Fibroblast of the aortic adventitia (primary cell): ENCODE measurements around the gene FREM2. TPM values are rescaled to one million over a fixed set of nuclear protein-coding genes. Genes with fewer than 3 reads are reported as not detected.

Experiments
- small RNA-seq: library from RNA; depleted of rRNA; stranded (forward); fragments of <200 nt; gene quantifications from one replicate; pipeline ENCODE3, GENCODE V24; 2012
- total RNA-seq: library from RNA; depleted of rRNA; stranded (reverse); fragments of >200 nt; gene quantifications from 2 replicates; pipeline ENCODE4 v1.2.3, GENCODE V29; 2012; ENCODE audit warnings: low replicate concordance

FREM2 gene
- total RNA-seq, 1 donor = not detected

Small RNAs within 50 kb of the gene (small RNA-seq; reads per million reads assigned to genes)
- gene PLA2G12AP2 (not detected), gene RNU6-56P (not detected)
